Measurements from ENCODE around the gene EML3. TPM values are rescaled to one million over a fixed set of nuclear protein-coding genes. Genes with fewer than 3 reads are reported as not detected.

Gene EML3
- polyA plus RNA-seq, 1 donor from 2014 or later = 0.38 TPM

GRCh38 chr11:62554387-62555167 lies 58.0 kb downstream of the EML3 start:
- Histone ChIP-seq H3K4me2 (ENCODE audit: low read length) (no peak overlapping the region), H3K27ac (ENCODE audit: low read length) (no peak overlapping the region)

DNA sequence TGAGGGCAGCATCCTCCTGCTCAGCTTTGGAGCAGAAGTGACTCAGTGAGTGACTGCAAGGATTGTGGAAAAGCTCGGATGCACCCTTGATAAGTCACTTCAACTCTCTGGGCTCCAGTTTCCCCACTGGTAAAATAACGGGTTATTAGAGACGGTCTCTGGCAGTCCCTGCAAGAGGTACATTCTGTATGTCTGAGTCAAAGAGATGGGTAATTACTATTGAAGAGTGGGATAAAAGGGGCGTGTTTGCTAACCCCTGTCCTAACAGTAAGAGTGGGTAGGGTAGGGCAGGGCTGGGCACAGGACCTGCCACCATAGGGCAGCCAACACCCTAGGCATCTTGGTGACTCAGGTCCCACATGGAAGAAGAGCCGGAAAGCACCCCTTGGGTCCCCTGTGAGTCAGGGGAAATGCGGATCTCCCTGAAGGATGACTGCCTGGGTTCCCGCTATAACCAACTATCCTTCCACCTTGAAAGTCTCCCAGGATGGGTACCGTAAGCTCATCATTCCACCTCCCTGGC lies 58.7 kb downstream of the EML3 start:
- H3F3A ChIP-seq (ENCODE audit: insufficient read depth, low read length, poor library complexity, severe bottlenecking) = no peaks in the 10 kb centered on the region
- H3K4me2 ChIP-seq (ENCODE audit: low read length) = no peak overlapping the region
- no peaks in the 10 kb centered on the region for H3K9me3 ChIP-seq (ENCODE audit: low read length)
- H3K9me2 ChIP-seq (ENCODE audit: insufficient read depth, low read length) = no peaks in the 10 kb centered on the region
- H2AFZ ChIP-seq (ENCODE audit: low read depth, low read length) = no peak overlapping the region
- no peaks in the 10 kb centered on the region for H3K27me3 ChIP-seq (ENCODE audit: insufficient read depth, low read depth, low read length)
- H4K20me1 ChIP-seq (ENCODE audit: insufficient read depth) = no peaks in the 10 kb centered on the region
- H3K4me3 ChIP-seq (ENCODE audit: low read length) = peak overlapping the region; percentile 25
- no peak overlapping the region for H3K9ac ChIP-seq (ENCODE audit: low read length)
- H3K79me2 ChIP-seq (replicated peaks; ENCODE audit: insufficient read depth, low read length) = no peaks in the 10 kb centered on the region
- H3K36me3 ChIP-seq (ENCODE audit: insufficient read depth, low read length) = no peaks in the 10 kb centered on the region
- no peak overlapping the region for H3K27ac ChIP-seq (ENCODE audit: low read length)
- no peak for TF ChIP-seq MXI1 (conservative IDR thresholded peaks at IDR 0.05; ENCODE audit: poor library complexity, severe bottlenecking)
- TF ChIP-seq EZH2 (IDR thresholded peaks at IDR 0.05; ENCODE audit: borderline replicate concordance, insufficient read depth, low read length, poor library complexity, severe bottlenecking) = no peak
- TF ChIP-seq POLR2AphosphoS5 (IDR thresholded peaks at IDR 0.05) = no peak
- TF ChIP-seq SMC3 (conservative IDR thresholded peaks at IDR 0.05; ENCODE audit: poor library complexity) = no peak
- no peak for TF ChIP-seq CTCF (IDR thresholded peaks at IDR 0.05; ENCODE audit: poor library complexity, severe bottlenecking)
- TF ChIP-seq TAF1 (IDR thresholded peaks at IDR 0.05; ENCODE audit: low read depth) = no peak
- TF ChIP-seq EP300 (conservative IDR thresholded peaks at IDR 0.05; ENCODE audit: poor library complexity, severe bottlenecking) = no peak
- TF ChIP-seq RAD21 (conservative IDR thresholded peaks at IDR 0.05) = no peak

More at GRCh38 chr11:62554387-62555167, 58.0 kb downstream of the EML3 start:
- TF ChIP-seq POLR2AphosphoS5 (IDR thresholded peaks at IDR 0.05) (no peak), RAD21 (conservative IDR thresholded peaks at IDR 0.05) (no peak), CTCF (IDR thresholded peaks at IDR 0.05; ENCODE audit: poor library complexity, severe bottlenecking) (no peak), EZH2 (IDR thresholded peaks at IDR 0.05; ENCODE audit: borderline replicate concordance, insufficient read depth, low read length, poor library complexity, severe bottlenecking) (no peak), TAF1 (IDR thresholded peaks at IDR 0.05; ENCODE audit: low read depth) (no peak), EP300 (conservative IDR thresholded peaks at IDR 0.05; ENCODE audit: poor library complexity, severe bottlenecking) (no peak), MXI1 (conservative IDR thresholded peaks at IDR 0.05; ENCODE audit: poor library complexity, severe bottlenecking) (no peak), SMC3 (conservative IDR thresholded peaks at IDR 0.05; ENCODE audit: poor library complexity) (no peak)
- TF ChIP-seq, protein P1, sequence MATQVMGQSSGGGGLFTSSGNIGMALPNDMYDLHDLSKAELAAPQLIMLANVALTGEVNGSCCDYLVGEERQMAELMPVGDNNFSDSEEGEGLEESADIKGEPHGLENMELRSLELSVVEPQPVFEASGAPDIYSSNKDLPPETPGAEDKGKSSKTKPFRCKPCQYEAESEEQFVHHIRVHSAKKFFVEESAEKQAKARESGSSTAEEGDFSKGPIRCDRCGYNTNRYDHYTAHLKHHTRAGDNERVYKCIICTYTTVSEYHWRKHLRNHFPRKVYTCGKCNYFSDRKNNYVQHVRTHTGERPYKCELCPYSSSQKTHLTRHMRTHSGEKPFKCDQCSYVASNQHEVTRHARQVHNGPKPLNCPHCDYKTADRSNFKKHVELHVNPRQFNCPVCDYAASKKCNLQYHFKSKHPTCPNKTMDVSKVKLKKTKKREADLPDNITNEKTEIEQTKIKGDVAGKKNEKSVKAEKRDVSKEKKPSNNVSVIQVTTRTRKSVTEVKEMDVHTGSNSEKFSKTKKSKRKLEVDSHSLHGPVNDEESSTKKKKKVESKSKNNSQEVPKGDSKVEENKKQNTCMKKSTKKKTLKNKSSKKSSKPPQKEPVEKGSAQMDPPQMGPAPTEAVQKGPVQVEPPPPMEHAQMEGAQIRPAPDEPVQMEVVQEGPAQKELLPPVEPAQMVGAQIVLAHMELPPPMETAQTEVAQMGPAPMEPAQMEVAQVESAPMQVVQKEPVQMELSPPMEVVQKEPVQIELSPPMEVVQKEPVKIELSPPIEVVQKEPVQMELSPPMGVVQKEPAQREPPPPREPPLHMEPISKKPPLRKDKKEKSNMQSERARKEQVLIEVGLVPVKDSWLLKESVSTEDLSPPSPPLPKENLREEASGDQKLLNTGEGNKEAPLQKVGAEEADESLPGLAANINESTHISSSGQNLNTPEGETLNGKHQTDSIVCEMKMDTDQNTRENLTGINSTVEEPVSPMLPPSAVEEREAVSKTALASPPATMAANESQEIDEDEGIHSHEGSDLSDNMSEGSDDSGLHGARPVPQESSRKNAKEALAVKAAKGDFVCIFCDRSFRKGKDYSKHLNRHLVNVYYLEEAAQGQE (IDR thresholded peaks at IDR 0.05; ENCODE audit: borderline replicate concordance) = no peak
- no peaks in the 10 kb centered on the region for H4K20me1 ChIP-seq (ENCODE audit: insufficient read depth)
- no peaks in the 10 kb centered on the region for H3F3A ChIP-seq (ENCODE audit: insufficient read depth, low read length, poor library complexity, severe bottlenecking)
- no peaks in the 10 kb centered on the region for H3K79me2 ChIP-seq (replicated peaks; ENCODE audit: insufficient read depth, low read length)
- no peak overlapping the region for H3K9ac ChIP-seq (ENCODE audit: low read length)
- no peaks in the 10 kb centered on the region for H3K9me3 ChIP-seq (ENCODE audit: low read length)
- no peak overlapping the region for H3K4me3 ChIP-seq (ENCODE audit: low read length)
- H3K9me2 ChIP-seq (ENCODE audit: insufficient read depth, low read length) = no peaks in the 10 kb centered on the region
- no peaks in the 10 kb centered on the region for H3K27me3 ChIP-seq (ENCODE audit: insufficient read depth, low read depth, low read length)
- no peaks in the 10 kb centered on the region for H3K36me3 ChIP-seq (ENCODE audit: insufficient read depth, low read length)
- no peak overlapping the region for H2AFZ ChIP-seq (ENCODE audit: low read depth, low read length)
